Measurements from ENCODE around the gene EVI5L.

DNA sequence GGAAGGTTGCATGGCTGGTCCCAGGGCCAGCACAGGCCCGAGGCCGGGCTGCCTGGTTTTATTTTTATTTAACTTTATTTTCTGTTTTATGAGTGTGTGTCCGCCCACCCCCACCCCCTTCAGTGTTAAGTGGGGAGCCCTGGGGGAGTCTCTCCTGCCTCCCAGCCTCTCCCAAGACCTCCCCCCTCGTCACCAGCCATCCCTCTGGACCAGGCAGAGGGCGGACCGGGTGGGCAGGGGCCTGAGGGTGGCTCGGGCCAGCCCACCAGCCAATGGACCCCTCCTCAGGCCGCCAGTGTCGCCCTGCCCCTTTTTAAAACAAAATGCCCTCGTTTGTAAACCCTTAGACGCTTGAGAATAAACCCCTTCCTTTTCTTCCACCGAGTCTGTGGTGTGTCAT is 84.1 kb downstream of the EVI5L start:
- TF ChIP-seq, protein P1, sequence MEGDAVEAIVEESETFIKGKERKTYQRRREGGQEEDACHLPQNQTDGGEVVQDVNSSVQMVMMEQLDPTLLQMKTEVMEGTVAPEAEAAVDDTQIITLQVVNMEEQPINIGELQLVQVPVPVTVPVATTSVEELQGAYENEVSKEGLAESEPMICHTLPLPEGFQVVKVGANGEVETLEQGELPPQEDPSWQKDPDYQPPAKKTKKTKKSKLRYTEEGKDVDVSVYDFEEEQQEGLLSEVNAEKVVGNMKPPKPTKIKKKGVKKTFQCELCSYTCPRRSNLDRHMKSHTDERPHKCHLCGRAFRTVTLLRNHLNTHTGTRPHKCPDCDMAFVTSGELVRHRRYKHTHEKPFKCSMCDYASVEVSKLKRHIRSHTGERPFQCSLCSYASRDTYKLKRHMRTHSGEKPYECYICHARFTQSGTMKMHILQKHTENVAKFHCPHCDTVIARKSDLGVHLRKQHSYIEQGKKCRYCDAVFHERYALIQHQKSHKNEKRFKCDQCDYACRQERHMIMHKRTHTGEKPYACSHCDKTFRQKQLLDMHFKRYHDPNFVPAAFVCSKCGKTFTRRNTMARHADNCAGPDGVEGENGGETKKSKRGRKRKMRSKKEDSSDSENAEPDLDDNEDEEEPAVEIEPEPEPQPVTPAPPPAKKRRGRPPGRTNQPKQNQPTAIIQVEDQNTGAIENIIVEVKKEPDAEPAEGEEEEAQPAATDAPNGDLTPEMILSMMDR (conservative IDR thresholded peaks at IDR 0.05; ENCODE audit: low read length), result no peak
- TF ChIP-seq EZH2phosphoT487 (IDR thresholded peaks at IDR 0.05; ENCODE audit: borderline replicate concordance), result no peak
